ENCODE results near the gene MCM10.

The MCM10 gene

DNA sequence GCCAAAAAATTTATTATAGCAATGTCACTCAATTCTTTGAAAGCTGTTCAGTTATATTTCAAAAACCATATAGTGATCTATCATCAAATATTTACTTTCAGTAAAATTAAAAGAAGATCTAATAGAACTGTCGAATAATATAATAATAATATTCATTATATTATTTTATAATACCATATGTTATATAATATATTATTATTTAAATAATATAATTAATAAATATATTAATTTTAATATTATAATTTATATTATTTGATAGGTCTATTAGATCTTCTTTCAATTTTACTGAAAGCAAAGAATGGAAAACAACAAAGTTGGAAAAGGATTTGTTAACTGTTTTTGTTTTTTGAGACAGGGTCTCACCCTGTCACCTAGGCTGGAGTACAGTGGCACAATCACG is 95.3 kb downstream of the MCM10 start:
- no peaks in the 10 kb centered on the region for H3K4me1 ChIP-seq (ENCODE audit: control insufficient read depth, insufficient read depth, low read length)
- no peaks in the 10 kb centered on the region for H3K36me3 ChIP-seq (ENCODE audit: control insufficient read depth in 2 of 2, insufficient read depth in 2 of 2, low read length in 2 of 2)
- no peaks in the 10 kb centered on the region for H3K9me3 ChIP-seq (ENCODE audit: control insufficient read depth in 2 of 2, low read length in 2 of 2)
- no peak overlapping the region for H3K4me3 ChIP-seq (ENCODE audit: low read length in 2 of 2)
- no peaks in the 10 kb centered on the region for H3K27me3 ChIP-seq (ENCODE audit: control insufficient read depth in 1 of 2, insufficient read depth in 2 of 2, low read length in 2 of 2)
- H3K9ac ChIP-seq (ENCODE audit: low read length in 2 of 2), result no peak overlapping the region
- no peak overlapping the region for H3K27ac ChIP-seq (ENCODE audit: low read length)

DNA sequence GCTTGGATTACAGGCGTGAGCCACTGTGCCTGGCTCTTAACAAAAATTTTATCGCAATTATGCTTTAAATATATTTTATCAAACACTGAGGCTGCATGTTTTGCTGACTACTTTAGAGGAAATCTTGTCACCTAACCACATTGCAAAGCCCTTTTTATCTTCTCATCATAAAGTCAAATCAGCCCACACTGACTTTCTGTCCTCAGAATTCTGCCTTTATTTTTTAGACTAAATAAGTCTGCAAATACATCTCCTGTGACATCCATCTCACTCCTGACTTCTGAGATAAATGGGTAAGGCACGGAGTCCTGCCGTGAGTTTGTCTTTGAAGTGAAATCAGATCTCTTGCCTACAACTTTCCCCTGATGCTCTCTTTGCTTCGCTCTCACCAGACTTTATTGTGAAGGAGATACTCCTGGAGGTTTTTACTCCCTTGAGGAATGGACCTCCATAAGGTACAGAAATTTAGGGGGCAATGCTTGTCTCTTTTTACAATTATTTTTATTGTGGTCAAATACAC is 96.3 kb downstream of the MCM10 start:
- H3K9me3 ChIP-seq (ENCODE audit: control insufficient read depth in 2 of 2, low read length in 2 of 2), result no peaks in the 10 kb centered on the region
- H3K4me1 ChIP-seq (ENCODE audit: control insufficient read depth, insufficient read depth, low read length), result no peaks in the 10 kb centered on the region
- no peaks in the 10 kb centered on the region for H3K27me3 ChIP-seq (ENCODE audit: control insufficient read depth in 1 of 2, insufficient read depth in 2 of 2, low read length in 2 of 2)
- no peaks in the 10 kb centered on the region for H3K36me3 ChIP-seq (ENCODE audit: control insufficient read depth in 2 of 2, insufficient read depth in 2 of 2, low read length in 2 of 2)
- H3K27ac ChIP-seq (ENCODE audit: low read length), result no peak overlapping the region
- H3K4me3 ChIP-seq (ENCODE audit: low read length in 2 of 2), result no peak overlapping the region
- no peak overlapping the region for H3K9ac ChIP-seq (ENCODE audit: low read length in 2 of 2)

Data from stomach smooth muscle (tissue), 2 donors.